Osteoblast (primary cell): ENCODE data around the gene DEDD. TPM values are rescaled to one million over a fixed set of nuclear protein-coding genes. Genes with fewer than 3 reads are reported as not detected.

Experiments used
- DNase-seq: peaks from one replicate; pipeline ENCODE4 v3.0.0; 2011; ENCODE audit warnings: low spot score, mixed read lengths; ENCODE audit not compliant: insufficient read length; ENCODE audit errors: missing footprints
- H2AFZ ChIP-seq: 2 replicates; pipeline ENCODE4 v1.6.0; 2011; ENCODE audit warnings: mild to moderate bottlenecking, low read length
- H3K27ac ChIP-seq: 2 replicates; pipeline ENCODE4 v1.5.1; 2011; ENCODE audit warnings: mild to moderate bottlenecking, low read depth, low read length, moderate library complexity
- H3K27me3 ChIP-seq: 2 replicates; pipeline ENCODE4 v1.6.0; 2012; ENCODE audit warnings: mild to moderate bottlenecking, control low read depth, inconsistent platforms, low read length, moderate library complexity; ENCODE audit not compliant: insufficient read depth
- H3K36me3 ChIP-seq: 2 replicates; pipeline ENCODE4 v1.5.1; 2011; ENCODE audit warnings: mild to moderate bottlenecking, low read length, control low read depth, moderate library complexity; ENCODE audit not compliant: insufficient read depth
- H3K4me1 ChIP-seq: 2 replicates; pipeline ENCODE4 v1.5.1; 2011; ENCODE audit warnings: mild to moderate bottlenecking, low read length, control low read depth, moderate library complexity; ENCODE audit not compliant: insufficient read depth
- H3K4me2 ChIP-seq: 2 replicates; pipeline ENCODE4 v1.6.0; 2011; ENCODE audit warnings: mild to moderate bottlenecking, low read length; ENCODE audit not compliant: insufficient read depth
- H3K4me3 ChIP-seq: fragments of 200-600 bp; sonication (generic); 3 replicates; pipeline ENCODE4 v1.5.1; 2012; ENCODE audit warnings: mild to moderate bottlenecking, low read length, inconsistent platforms; ENCODE audit not compliant: insufficient read depth
- H3K79me2 ChIP-seq: 2 replicates; pipeline ENCODE4 v1.6.0; 2012; ENCODE audit warnings: mild to moderate bottlenecking, low read length, control low read depth, inconsistent platforms; ENCODE audit not compliant: insufficient read depth
- H3K9me3 ChIP-seq: 2 replicates; pipeline ENCODE4 v1.5.1; 2011; ENCODE audit warnings: low read depth, low read length, control low read depth
- H4K20me1 ChIP-seq: 2 replicates; pipeline ENCODE4 v1.6.0; 2012; ENCODE audit warnings: mild to moderate bottlenecking, low read length, control low read depth; ENCODE audit not compliant: insufficient read depth
- CTCF ChIP-seq: IDR thresholded peaks from 2 replicates; pipeline ENCODE4 v1.5.1; 2011; ENCODE audit warnings: mild to moderate bottlenecking, low read depth, low read length, moderate library complexity; ENCODE audit errors: extremely low read depth
- total RNA-seq: library from RNA; depleted of rRNA; stranded (reverse); fragments of >200 nt; gene quantifications from 2 replicates; pipeline ENCODE4 v1.2.3, GENCODE V29; 2012

Gene DEDD
- total RNA-seq, 1 donor = 36.6 TPM

- DNase-seq = no peak
- no peaks in the 10 kb centered on the region for H3K9me3 ChIP-seq
- no peak overlapping the region for H3K27ac ChIP-seq
- no peak overlapping the region for H3K4me2 ChIP-seq
- TF ChIP-seq CTCF = no peak
- no peak overlapping the region for H3K4me3 ChIP-seq
- no peaks in the 10 kb centered on the region for H3K27me3 ChIP-seq
- peaks cover 20% of the 10 kb centered on the region for H3K4me1 ChIP-seq
- peaks cover 26% of the 10 kb centered on the region for H4K20me1 ChIP-seq
- H3K36me3 ChIP-seq = peaks cover 36% of the 10 kb centered on the region
- no peak overlapping the region for H2AFZ ChIP-seq
- H3K79me2 ChIP-seq = peaks cover 96% of the 10 kb centered on the region
Measured at GRCh38 chr1:161128591-161129420, 3.7 kb downstream of the DEDD start.

- H3K27ac ChIP-seq = no peak overlapping the region
- H3K9me3 ChIP-seq = no peaks in the 10 kb centered on the region
- no peak overlapping the region for H2AFZ ChIP-seq
- peaks cover 26% of the 10 kb centered on the region for H4K20me1 ChIP-seq
- no peak overlapping the region for H3K4me2 ChIP-seq
- no peaks in the 10 kb centered on the region for H3K27me3 ChIP-seq
- no peak overlapping the region for H3K4me3 ChIP-seq
- peaks cover 13% of the 10 kb centered on the region for H3K4me1 ChIP-seq
- DNase-seq = no peak
- H3K79me2 ChIP-seq = peaks cover 87% of the 10 kb centered on the region
- H3K36me3 ChIP-seq = peaks cover 46% of the 10 kb centered on the region
- no peak for TF ChIP-seq CTCF
Measured at GRCh38 chr1:161127649-161128048, 4.8 kb downstream of the DEDD start.

GRCh38 chr1:161122967-161123366 lies 9.5 kb downstream of the DEDD start:
- no peak overlapping the region for H3K4me3 ChIP-seq
- no peak for TF ChIP-seq CTCF
- H3K79me2 ChIP-seq = peaks cover 60% of the 10 kb centered on the region
- H3K9me3 ChIP-seq = no peaks in the 10 kb centered on the region
- H3K36me3 ChIP-seq = peaks cover 58% of the 10 kb centered on the region
- H2AFZ ChIP-seq = no peak overlapping the region
- peaks cover 18% of the 10 kb centered on the region for H4K20me1 ChIP-seq
- no peaks in the 10 kb centered on the region for H3K27me3 ChIP-seq
- no peak for DNase-seq
- no peak overlapping the region for H3K27ac ChIP-seq
- H3K4me2 ChIP-seq = no peak overlapping the region
- peaks cover 18% of the 10 kb centered on the region for H3K4me1 ChIP-seq

GRCh38 chr1:161121834-161122233 lies 10.6 kb downstream of the DEDD start:
- Histone ChIP-seq H3K4me1 (peaks cover 22% of the 10 kb centered on the region), H3K9me3 (no peaks in the 10 kb centered on the region), H3K27ac (no peak overlapping the region), H3K79me2 (peaks cover 59% of the 10 kb centered on the region), H3K36me3 (peaks cover 58% of the 10 kb centered on the region), H2AFZ (no peak overlapping the region), H4K20me1 (peaks cover 17% of the 10 kb centered on the region), H3K4me2 (no peak overlapping the region), H3K4me3 (no peak overlapping the region), H3K27me3 (no peaks in the 10 kb centered on the region)
- no peak for TF ChIP-seq CTCF
- DNase-seq = no peak
